Measurements from ENCODE around the gene COL20A1. TPM values are rescaled to one million over a fixed set of nuclear protein-coding genes. Genes with fewer than 3 reads are reported as not detected.

The COL20A1 gene
- total RNA-seq, 1 experiment from 2014 or later = not detected

DNA sequence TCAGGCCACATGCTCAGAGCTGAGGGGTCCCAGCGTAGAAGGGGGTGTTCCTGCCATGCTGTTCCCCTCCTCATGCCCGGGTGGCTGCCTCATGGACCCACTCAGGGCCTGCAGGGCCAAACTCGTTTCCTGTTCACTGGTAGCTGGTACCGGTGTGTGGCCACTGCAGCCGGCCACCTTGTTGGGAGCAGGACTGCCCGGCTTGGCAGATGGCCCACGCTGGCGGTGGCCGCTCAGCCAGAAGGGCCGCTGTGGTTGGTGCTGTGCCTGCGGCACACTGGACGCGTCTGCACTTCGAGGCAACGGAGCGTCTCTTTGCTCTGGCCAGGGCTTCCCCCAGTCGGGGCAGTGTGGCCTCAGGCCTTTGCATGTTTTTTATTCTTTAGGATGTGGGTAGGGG lies 10.0 kb upstream of the COL20A1 start:
- ChIA-PET CTCF (no interaction called here), POLR2A (ENCODE audit: unreplicated experiment) (interaction anchor here (0.6 kb wide), 1 partner anchor 13 kb away, joined by 3 read pairs; no protein-coding TSS in a partner anchor)
- H3K9me2 ChIP-seq (replicated peaks; ENCODE audit: low read length) = no peaks in the 10 kb centered on the region
- no peak overlapping the region for H3K4me2 ChIP-seq (ENCODE audit: low read length)
- no peaks in the 10 kb centered on the region for H3K27me3 ChIP-seq (ENCODE audit: low read length)
- intact Hi-C loops (cut with micrococcal nuclease) = no loop called here
- H3K4me3 ChIP-seq (ENCODE audit: low read length) = no peak overlapping the region
- no peaks in the 10 kb centered on the region for H3K79me2 ChIP-seq (ENCODE audit: low read length)
- DNase-seq (no peak), ATAC-seq (no peak)
- H3K27ac ChIP-seq (ENCODE audit: low read length) = no peak overlapping the region
- H3F3A ChIP-seq (ENCODE audit: low read length, unreplicated experiment) = no peaks in the 10 kb centered on the region
- H4K20me1 ChIP-seq (ENCODE audit: low read length) = no peaks in the 10 kb centered on the region
- H3K4me1 ChIP-seq (ENCODE audit: insufficient read depth, low read length) = no peaks in the 10 kb centered on the region
- peaks cover 25% of the 10 kb centered on the region; the same call in 1 of the 2 replicates for H3K36me3 ChIP-seq (ENCODE audit: low read depth, low read length)
- no peak overlapping the region for H3K9ac ChIP-seq (ENCODE audit: low read length)
- no peak for TF ChIP-seq EZH2 (IDR thresholded peaks at IDR 0.05; ENCODE audit: low read length, unreplicated experiment)
- TF ChIP-seq CTCF (conservative IDR thresholded peaks at IDR 0.05; ENCODE audit: low read depth, low read length) = no peak
- no peak for TF ChIP-seq EZH2phosphoT487 (IDR thresholded peaks at IDR 0.05; ENCODE audit: borderline replicate concordance, low read length)
- no peak overlapping the region for H2AFZ ChIP-seq (ENCODE audit: low read length)
- no TSS peak for BruUV-seq (replicated peaks)
- no peaks in the 10 kb centered on the region for H3K9me3 ChIP-seq (ENCODE audit: low read length)

GRCh38 chr20:63283397-63284082 lies 9.4 kb upstream of the COL20A1 start:
- no peaks in the 10 kb centered on the region for H4K20me1 ChIP-seq (ENCODE audit: low read length)
- TF ChIP-seq EZH2phosphoT487 (IDR thresholded peaks at IDR 0.05; ENCODE audit: borderline replicate concordance, low read length) (no peak), EZH2 (IDR thresholded peaks at IDR 0.05; ENCODE audit: low read length, unreplicated experiment) (no peak), CTCF (conservative IDR thresholded peaks at IDR 0.05; ENCODE audit: low read depth, low read length) (no peak)
- ATAC-seq (no peak), DNase-seq (no peak)
- H3K9me2 ChIP-seq (replicated peaks; ENCODE audit: low read length) = no peaks in the 10 kb centered on the region
- CTCF ChIA-PET = no interaction called here
- H2AFZ ChIP-seq (ENCODE audit: low read length) = no peak overlapping the region
- intact Hi-C loops (cut with micrococcal nuclease) = no loop called here
- H3K9ac ChIP-seq (ENCODE audit: low read length) = no peak overlapping the region
- peaks cover 21% of the 10 kb centered on the region; the same call in 1 of the 2 replicates for H3K36me3 ChIP-seq (ENCODE audit: low read depth, low read length)
- H3K27ac ChIP-seq (ENCODE audit: low read length) = no peak overlapping the region
- H3K4me2 ChIP-seq (ENCODE audit: low read length) = no peak overlapping the region
- no peaks in the 10 kb centered on the region for H3F3A ChIP-seq (ENCODE audit: low read length, unreplicated experiment)
- H3K27me3 ChIP-seq (ENCODE audit: low read length) = no peaks in the 10 kb centered on the region
- H3K4me1 ChIP-seq (ENCODE audit: insufficient read depth, low read length) = no peaks in the 10 kb centered on the region
- H3K79me2 ChIP-seq (ENCODE audit: low read length) = no peaks in the 10 kb centered on the region
- H3K9me3 ChIP-seq (ENCODE audit: low read length) = no peaks in the 10 kb centered on the region
- no TSS peak for BruUV-seq (replicated peaks)
- H3K4me3 ChIP-seq (ENCODE audit: low read length) = no peak overlapping the region
- POLR2A ChIA-PET (ENCODE audit: unreplicated experiment) = no interaction called here

DNA sequence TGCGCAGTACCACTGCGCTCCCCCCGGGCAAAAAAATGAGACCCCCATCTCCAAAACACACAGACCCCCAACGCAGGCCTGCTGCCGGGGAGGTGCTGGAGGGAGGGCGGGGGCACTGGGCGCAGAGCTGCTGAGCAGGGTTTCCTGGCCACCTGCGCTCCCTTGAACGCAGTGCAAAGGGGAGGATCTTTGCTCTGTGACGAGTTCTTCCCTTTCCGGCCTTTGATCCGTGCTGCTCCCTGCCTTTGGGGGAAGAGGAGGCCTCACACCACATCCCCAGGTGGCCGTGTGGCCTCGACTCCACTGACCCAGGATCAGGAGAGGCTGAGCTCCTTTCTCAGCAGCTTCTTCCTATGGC lies 8.9 kb upstream of the COL20A1 start:
- Histone ChIP-seq H3K79me2 (ENCODE audit: low read length) (no peaks in the 10 kb centered on the region), H3K4me3 (ENCODE audit: low read length) (no peak overlapping the region), H3K27me3 (ENCODE audit: low read length) (no peaks in the 10 kb centered on the region), H3K4me1 (ENCODE audit: insufficient read depth, low read length) (no peaks in the 10 kb centered on the region), H4K20me1 (ENCODE audit: low read length) (no peaks in the 10 kb centered on the region), H3K9me2 (replicated peaks; ENCODE audit: low read length) (no peaks in the 10 kb centered on the region), H3K9me3 (ENCODE audit: low read length) (no peaks in the 10 kb centered on the region), H2AFZ (ENCODE audit: low read length) (no peak overlapping the region), H3K27ac (ENCODE audit: low read length) (no peak overlapping the region), H3K4me2 (ENCODE audit: low read length) (no peak overlapping the region), H3K9ac (ENCODE audit: low read length) (no peak overlapping the region), H3F3A (ENCODE audit: low read length, unreplicated experiment) (no peaks in the 10 kb centered on the region), H3K36me3 (ENCODE audit: low read depth, low read length) (peaks cover 15% of the 10 kb centered on the region; the same call in 1 of the 2 replicates)
- ChIA-PET POLR2A (ENCODE audit: unreplicated experiment) (no interaction called here), CTCF (no interaction called here)
- TF ChIP-seq EZH2phosphoT487 (IDR thresholded peaks at IDR 0.05; ENCODE audit: borderline replicate concordance, low read length) (no peak), CTCF (conservative IDR thresholded peaks at IDR 0.05; ENCODE audit: low read depth, low read length) (no peak), EZH2 (IDR thresholded peaks at IDR 0.05; ENCODE audit: low read length, unreplicated experiment) (no peak)
- DNase-seq (no peak), ATAC-seq (no peak)
- intact Hi-C loops (cut with micrococcal nuclease) = no loop called here
- no TSS peak for BruUV-seq (replicated peaks)
